Liver (tissue), 9 donors: Measurements from ENCODE around the gene CRADD. TPM values are rescaled to one million over a fixed set of nuclear protein-coding genes. Genes with fewer than 3 reads are reported as not detected.
"Not testable (repeated sequence)": the region's sequence is repeated elsewhere in the genome, so short reads cannot be mapped to it uniquely, and the experiment has no call there.

Experiments used
- DNase-seq: peaks from one replicate; pipeline ENCODE4 v3.0.0-alpha.2; 2017; ENCODE audit warnings: low spot score
- H3K27ac ChIP-seq, 2 donors: one replicate each; pipeline ENCODE4 v1.7.0; 2013; ENCODE audit warnings: inconsistent platforms in 2 of 2, low read length in 2 of 2, control low read depth in 1 of 2, low read depth in 1 of 2, mild to moderate bottlenecking in 1 of 2
- H3K27me3 ChIP-seq, 4 donors: one replicate each; pipeline versions ENCODE4 v1.6.1 to v1.7.0; 2013; ENCODE audit warnings: low read length in 3 of 4, inconsistent platforms in 1 of 4, mild to moderate bottlenecking in 1 of 4, moderate library complexity in 1 of 4; ENCODE audit not compliant: control insufficient read depth in 4 of 4, insufficient read depth in 4 of 4
- H3K36me3 ChIP-seq, 4 donors: one replicate each; pipeline versions ENCODE4 v1.6.1 to v1.7.0; 2013; ENCODE audit warnings: low read length in 3 of 4, mild to moderate bottlenecking in 3 of 4, low read depth in 1 of 4, moderate library complexity in 1 of 4; ENCODE audit not compliant: control insufficient read depth in 4 of 4, insufficient read depth in 3 of 4
- H3K4me1 ChIP-seq, 4 donors: one replicate each; pipeline versions ENCODE4 v1.6.1 to v1.7.0; 2013; ENCODE audit warnings: low read length in 3 of 4, mild to moderate bottlenecking in 3 of 4, moderate library complexity in 1 of 4; ENCODE audit not compliant: control insufficient read depth in 4 of 4, insufficient read depth in 4 of 4
- H3K4me3 ChIP-seq, 3 donors: one replicate each; pipeline versions ENCODE4 v1.6.1 to v1.7.0; 2013; ENCODE audit warnings: low read length in 3 of 3, control low read depth in 1 of 3, low read depth in 1 of 3, mild to moderate bottlenecking in 1 of 3
- H3K9ac ChIP-seq, 2 donors: one replicate each; pipeline ENCODE4 v1.7.0; 2013; ENCODE audit warnings: low read length in 2 of 2, mild to moderate bottlenecking in 2 of 2, moderate library complexity in 2 of 2, control low read depth in 1 of 2, low read depth in 1 of 2
- H3K9me3 ChIP-seq, 4 donors: one replicate each; pipeline versions ENCODE4 v1.6.1 to v1.7.0; 2013; ENCODE audit warnings: low read length in 3 of 4; ENCODE audit not compliant: control insufficient read depth in 4 of 4
- EGR1 ChIP-seq, 2 donors: IDR thresholded peaks; 2 replicates each; pipeline ENCODE4 v1.6.1; 2016 to 2018; ENCODE audit warnings: antibody characterized with exemption in 2 of 2, low read depth in 2 of 2
- GABPA ChIP-seq, 2 donors: IDR thresholded peaks in 1 of 2; conservative IDR thresholded peaks in 1 of 2; 2 replicates each; pipeline ENCODE4 v1.6.1; 2016; ENCODE audit warnings: antibody characterized with exemption in 2 of 2, mild to moderate bottlenecking in 1 of 2, moderate library complexity in 1 of 2
- JUND ChIP-seq, 2 donors: IDR thresholded peaks; 2 replicates each; pipeline ENCODE4 v1.6.1; 2016; ENCODE audit warnings: antibody characterized with exemption in 2 of 2
- NR2F2 ChIP-seq: IDR thresholded peaks from 2 replicates; pipeline ENCODE4 v1.6.1; 2016; ENCODE audit warnings: antibody characterized with exemption
- RXRA ChIP-seq, 2 donors: IDR thresholded peaks; 2 replicates each; pipeline ENCODE4 v1.6.1; 2017 to 2018; ENCODE audit warnings: antibody characterized with exemption in 2 of 2, mild to moderate bottlenecking in 1 of 2
- TAF1 ChIP-seq: conservative IDR thresholded peaks from 2 replicates; pipeline ENCODE4 v1.6.1; 2016; ENCODE audit warnings: antibody characterized with exemption, mild to moderate bottlenecking
- YY1 ChIP-seq: IDR thresholded peaks from 2 replicates; pipeline ENCODE4 v1.6.1; 2016; ENCODE audit warnings: antibody characterized with exemption, mild to moderate bottlenecking
- WGBS: extraction: QIAGEN DNeasy Blood & Tissue Kit; methylation state at CpG from one replicate; pipeline ENCODE4 v1.1.7; 2013; 5-methylcytosine and 5-hydroxymethylcytosine counted together
- polyA plus RNA-seq, 2 donors: library from polyadenylated mRNA; stranded (reverse) in 1 of 2; unstranded in 1 of 2; fragments of 200-250 nt in 1 of 2; fragments of >200 nt in 1 of 2; fragmentation: Nextera tagmentation in 1 of 2; extraction: Ambion mirVana in 1 of 2; gene quantifications; one replicate each; pipeline versions ENCODE4 v1.2.1 to v1.2.3, GENCODE V29; 2013 to 2015
- total RNA-seq, 2 donors: library from RNA; depleted of rRNA; stranded (reverse); fragments of >200 nt; gene quantifications; one replicate each; pipeline ENCODE4 v1.2.3, GENCODE V29; 2014
- TF ChIP-seq, protein P1 (sequence below): IDR thresholded peaks from 2 replicates; pipeline ENCODE4 v1.6.1; 2016; ENCODE audit warnings: antibody characterized with exemption
- TF ChIP-seq, protein P2 (sequence below): fragments of 150-350 bp; IDR thresholded peaks from 2 replicates; pipeline ENCODE4 v1.5.1; 2017; ENCODE audit warnings: improper control_type of control experiment, low read depth, low read length; ENCODE audit not compliant: missing input control
- donor health status: healthy.
- donor health status: healthy.
- donor health status: healthy.
- donor health status: healthy.
- donor health status: healthy.

CRADD gene
- total and polyA plus RNA-seq, 4 donors = 19.4 to 48.9 (median 29.6) TPM

DNA sequence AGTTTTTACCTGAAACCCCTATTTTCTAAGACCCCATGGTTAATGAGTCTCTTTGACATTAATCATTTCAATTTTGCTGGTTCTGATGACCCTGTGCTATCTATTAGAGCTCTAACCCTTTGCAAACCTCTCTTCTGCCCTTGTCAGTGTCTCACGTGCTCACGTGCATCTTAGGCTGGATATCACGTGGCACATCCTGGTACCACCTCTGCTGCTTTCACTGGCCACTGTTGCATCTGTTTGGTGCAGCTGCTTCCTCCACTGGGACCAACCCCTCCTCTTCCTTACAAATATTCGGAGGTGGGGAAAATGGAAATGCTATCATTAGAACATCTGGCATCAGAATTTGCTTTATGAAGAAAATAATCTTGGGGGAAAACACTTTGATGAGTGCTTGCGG is 119.6 kb downstream of the CRADD start (continued):
- TF ChIP-seq EGR1 (IDR thresholded peaks at IDR 0.05; ENCODE audit: low read depth in 2 of 2) (no peak), NR2F2 (no peak)
- TF ChIP-seq, protein P1, sequence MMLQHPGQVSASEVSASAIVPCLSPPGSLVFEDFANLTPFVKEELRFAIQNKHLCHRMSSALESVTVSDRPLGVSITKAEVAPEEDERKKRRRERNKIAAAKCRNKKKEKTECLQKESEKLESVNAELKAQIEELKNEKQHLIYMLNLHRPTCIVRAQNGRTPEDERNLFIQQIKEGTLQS = no peak

DNA sequence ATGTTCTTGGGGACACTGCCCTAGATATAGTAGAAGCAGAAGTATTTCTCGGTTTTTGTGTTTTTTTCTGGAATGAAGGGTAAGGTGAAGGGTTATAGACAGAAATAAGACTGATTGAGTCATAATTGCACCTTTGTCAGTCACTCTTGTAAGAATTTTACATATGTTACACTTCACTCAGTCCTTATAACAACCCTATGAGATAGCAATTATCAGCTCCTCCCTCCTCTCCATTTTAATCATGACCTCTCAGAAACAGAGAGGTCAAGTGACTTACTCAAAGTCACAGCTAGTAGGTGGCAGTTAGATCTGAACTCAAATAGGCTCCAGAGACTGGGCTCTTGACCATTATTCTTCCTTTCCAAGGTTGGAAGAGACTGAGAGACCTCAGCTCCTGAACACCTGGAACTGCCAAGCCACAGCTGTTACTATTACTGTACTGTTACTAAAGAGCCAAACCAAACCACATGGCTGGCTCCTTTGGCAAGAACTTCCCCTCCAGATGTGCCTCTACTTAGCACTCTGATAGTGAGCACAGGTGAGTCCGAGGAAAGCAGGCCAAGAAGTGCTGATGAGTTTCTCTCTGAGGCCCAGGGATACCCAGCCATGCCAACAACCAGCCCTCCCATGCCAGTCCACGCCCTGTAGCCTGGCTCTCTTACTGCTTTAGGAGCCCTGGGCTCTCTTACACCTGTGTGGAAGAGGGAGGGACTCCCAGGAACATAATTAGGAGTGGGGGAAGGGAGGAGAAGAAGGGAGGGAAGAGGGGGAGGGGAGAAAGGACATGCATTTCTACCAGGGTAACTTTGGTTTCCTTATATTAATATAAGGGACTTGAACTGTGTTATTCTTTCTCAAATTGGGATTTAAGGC is 121.3 kb downstream of the CRADD start:
- 85% methylated on average over 3 of the region's 3 CpGs for WGBS

DNA sequence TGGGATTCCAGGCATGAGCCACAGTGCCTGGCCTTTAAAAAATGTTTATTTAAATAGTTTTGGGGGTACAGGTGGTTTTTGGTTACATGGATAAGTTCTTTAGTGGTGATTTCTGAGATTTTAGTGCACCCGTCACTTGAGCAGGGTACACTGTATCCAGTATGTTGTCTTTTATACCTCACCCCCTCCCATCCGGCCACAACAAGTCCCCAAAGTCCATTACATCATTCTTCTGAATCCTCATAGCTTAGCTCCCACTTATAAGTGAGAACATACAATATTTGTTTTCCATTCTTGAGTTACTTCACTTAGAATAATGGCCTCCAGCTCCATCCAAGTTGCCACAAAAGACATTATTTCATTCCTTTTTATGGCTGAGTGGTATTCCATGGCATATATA is 124.5 kb downstream of the CRADD start:
- not testable (repeated sequence) for H3K27ac ChIP-seq, H3K27me3 ChIP-seq, H3K4me1 ChIP-seq, DNase-seq, H3K4me3 ChIP-seq, H3K9ac ChIP-seq, H3K36me3 ChIP-seq, H3K9me3 ChIP-seq
- 97% methylated on average over 2 of the region's 2 CpGs for WGBS

More for the DNA sequence above, 121.3 kb downstream of the CRADD start:
- no peaks in the 10 kb centered on the region for H3K36me3 ChIP-seq
- no peaks in the 10 kb centered on the region for H3K9me3 ChIP-seq
- DNase-seq = no peak
- no peak for TF ChIP-seq TAF1
- TF ChIP-seq, protein P2, sequence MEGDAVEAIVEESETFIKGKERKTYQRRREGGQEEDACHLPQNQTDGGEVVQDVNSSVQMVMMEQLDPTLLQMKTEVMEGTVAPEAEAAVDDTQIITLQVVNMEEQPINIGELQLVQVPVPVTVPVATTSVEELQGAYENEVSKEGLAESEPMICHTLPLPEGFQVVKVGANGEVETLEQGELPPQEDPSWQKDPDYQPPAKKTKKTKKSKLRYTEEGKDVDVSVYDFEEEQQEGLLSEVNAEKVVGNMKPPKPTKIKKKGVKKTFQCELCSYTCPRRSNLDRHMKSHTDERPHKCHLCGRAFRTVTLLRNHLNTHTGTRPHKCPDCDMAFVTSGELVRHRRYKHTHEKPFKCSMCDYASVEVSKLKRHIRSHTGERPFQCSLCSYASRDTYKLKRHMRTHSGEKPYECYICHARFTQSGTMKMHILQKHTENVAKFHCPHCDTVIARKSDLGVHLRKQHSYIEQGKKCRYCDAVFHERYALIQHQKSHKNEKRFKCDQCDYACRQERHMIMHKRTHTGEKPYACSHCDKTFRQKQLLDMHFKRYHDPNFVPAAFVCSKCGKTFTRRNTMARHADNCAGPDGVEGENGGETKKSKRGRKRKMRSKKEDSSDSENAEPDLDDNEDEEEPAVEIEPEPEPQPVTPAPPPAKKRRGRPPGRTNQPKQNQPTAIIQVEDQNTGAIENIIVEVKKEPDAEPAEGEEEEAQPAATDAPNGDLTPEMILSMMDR = no peak
- TF ChIP-seq RXRA (IDR thresholded peaks at IDR 0.05) = no peak
- no peak for TF ChIP-seq GABPA (IDR thresholded peaks at IDR 0.05 in 1 of 2, conservative IDR thresholded peaks at IDR 0.05 in 1 of 2)
- no peak overlapping the region for H3K27ac ChIP-seq
- no peak overlapping the region for H3K9ac ChIP-seq
- no peaks in the 10 kb centered on the region for H3K27me3 ChIP-seq
- peaks cover 0 to 15% (median 4%) of the 10 kb centered on the region in 4 donors for H3K4me1 ChIP-seq
- no peak overlapping the region for H3K4me3 ChIP-seq

DNA sequence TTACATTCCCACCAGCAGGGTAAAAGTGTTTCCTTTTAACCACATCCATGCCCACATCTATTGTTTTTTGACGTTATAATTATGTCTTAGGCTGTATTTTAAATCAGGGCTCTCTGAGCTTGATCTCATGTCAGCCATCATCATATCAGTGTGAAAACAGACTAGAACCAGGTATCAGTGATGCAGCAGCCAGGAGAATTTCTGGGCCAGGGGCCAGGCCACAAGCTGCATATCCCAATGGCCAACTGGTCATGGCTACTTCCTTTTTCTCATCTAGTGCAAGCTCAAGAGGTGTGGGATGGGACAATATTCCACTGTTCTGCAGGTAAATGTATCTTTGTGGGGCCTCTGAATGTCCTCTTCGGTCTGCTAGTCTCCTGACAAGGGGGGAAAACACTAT is 125.1 kb downstream of the CRADD start:
- H3K27me3 ChIP-seq = no peaks in the 10 kb centered on the region
- H3K4me3 ChIP-seq = no peak overlapping the region
- H3K27ac ChIP-seq = no peak overlapping the region
- no peaks in the 10 kb centered on the region for H3K9me3 ChIP-seq
- peaks cover 0 to 9% (median 1%) of the 10 kb centered on the region in 4 donors for H3K4me1 ChIP-seq
- TF ChIP-seq GABPA (IDR thresholded peaks at IDR 0.05 in 1 of 2, conservative IDR thresholded peaks at IDR 0.05 in 1 of 2) (no peak), JUND (IDR thresholded peaks at IDR 0.05) (no peak), RXRA (IDR thresholded peaks at IDR 0.05) (no peak), TAF1 (no peak), YY1 (no peak)
- TF ChIP-seq, protein P1 = no peak
- H3K36me3 ChIP-seq = no peaks in the 10 kb centered on the region
- no peak overlapping the region for H3K9ac ChIP-seq
- no peak for DNase-seq
- 87% methylated on average over 2 of the region's 2 CpGs for WGBS
